Epithelial cell of esophagus (primary cell): Measurements from ENCODE around the gene TMEM131.

ENCODE experiments used
- DNase-seq: peaks from one replicate; pipeline ENCODE4 v3.0.0; 2010; ENCODE audit warnings: low read depth
- H3K4me3 ChIP-seq: 2 replicates; pipeline ENCODE4 v1.5.1; 2011; ENCODE audit warnings: mild to moderate bottlenecking, low read length, control low read depth
- CTCF ChIP-seq: IDR thresholded peaks from 2 replicates; pipeline ENCODE4 v1.5.1; 2011; ENCODE audit warnings: low read depth, mild to moderate bottlenecking, low read length, control low read depth, inconsistent platforms; ENCODE audit not compliant: insufficient read depth; ENCODE audit errors: missing control alignments

Gene TMEM131

GRCh38 chr2:97741686-97742085 lies 254.1 kb downstream of the TMEM131 start:
- no peak overlapping the region for H3K4me3 ChIP-seq
- no peak for TF ChIP-seq CTCF
- DNase-seq: no peak

- H3K4me3 ChIP-seq: no peak overlapping the region
- TF ChIP-seq CTCF: no peak
- DNase-seq: no peak
These were observed 254.5 kb downstream of the TMEM131 start for GRCh38 chr2:97741251-97741650.

- peak; percentile 31 for DNase-seq
- TF ChIP-seq CTCF: peak; percentile 78
- no peak overlapping the region for H3K4me3 ChIP-seq
These were observed 255.1 kb downstream of the TMEM131 start for GRCh38 chr2:97740590-97741182.

- no peak for DNase-seq
- H3K4me3 ChIP-seq: no peak overlapping the region
- no peak for TF ChIP-seq CTCF
These were observed 255.9 kb downstream of the TMEM131 start for GRCh38 chr2:97739893-97740245.

GRCh38 chr2:97739020-97739892 lies 256.5 kb downstream of the TMEM131 start:
- DNase-seq: no peak
- no peak overlapping the region for H3K4me3 ChIP-seq
- no peak for TF ChIP-seq CTCF

GRCh38 chr2:97738179-97739019 lies 257.3 kb downstream of the TMEM131 start:
- no peak for TF ChIP-seq CTCF
- no peak overlapping the region for H3K4me3 ChIP-seq
- DNase-seq: no peak
